ENCODE results near the gene PPP2R5C.

DNA sequence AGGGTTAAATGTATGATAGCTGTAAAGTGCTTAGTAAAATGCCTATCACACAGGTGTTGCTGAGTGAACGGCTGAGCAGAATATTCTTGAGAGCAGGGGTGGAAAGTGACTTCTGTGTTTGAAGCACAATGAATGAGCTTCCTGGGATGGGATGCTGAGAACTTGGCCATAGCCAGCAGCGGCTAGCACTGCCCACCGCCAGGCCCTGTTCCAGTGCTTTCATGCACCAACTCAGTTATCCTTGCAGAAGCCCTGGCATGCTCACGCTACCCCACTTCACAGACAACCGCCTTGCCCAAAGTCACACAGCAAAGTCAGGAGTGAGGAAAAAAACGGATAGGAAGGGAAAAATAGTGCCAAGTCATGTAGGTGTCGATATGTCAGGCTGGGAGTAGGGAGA, 213.7 kb downstream of the PPP2R5C start:
- TF ChIP-seq POLR2AphosphoS5 (IDR thresholded peaks at IDR 0.05; ENCODE audit: insufficient read depth, low read depth, low read length) (no peak), MYC (IDR thresholded peaks at IDR 0.05; ENCODE audit: low read depth, low read length) (no peak), JUN (IDR thresholded peaks at IDR 0.05; ENCODE audit: borderline replicate concordance, insufficient read depth, insufficient read length, low read depth) (no peak), MAX (IDR thresholded peaks at IDR 0.05; ENCODE audit: insufficient read depth, insufficient read length) (no peak), FOS (IDR thresholded peaks at IDR 0.05; ENCODE audit: borderline replicate concordance, insufficient read depth, low read length) (no peak), EZH2 (IDR thresholded peaks at IDR 0.05; ENCODE audit: borderline replicate concordance, low read depth, low read length, severe bottlenecking) (no peak), POLR2A (IDR thresholded peaks at IDR 0.05; ENCODE audit: low read depth, low read length) (no peak)
- TF ChIP-seq, protein P1, sequence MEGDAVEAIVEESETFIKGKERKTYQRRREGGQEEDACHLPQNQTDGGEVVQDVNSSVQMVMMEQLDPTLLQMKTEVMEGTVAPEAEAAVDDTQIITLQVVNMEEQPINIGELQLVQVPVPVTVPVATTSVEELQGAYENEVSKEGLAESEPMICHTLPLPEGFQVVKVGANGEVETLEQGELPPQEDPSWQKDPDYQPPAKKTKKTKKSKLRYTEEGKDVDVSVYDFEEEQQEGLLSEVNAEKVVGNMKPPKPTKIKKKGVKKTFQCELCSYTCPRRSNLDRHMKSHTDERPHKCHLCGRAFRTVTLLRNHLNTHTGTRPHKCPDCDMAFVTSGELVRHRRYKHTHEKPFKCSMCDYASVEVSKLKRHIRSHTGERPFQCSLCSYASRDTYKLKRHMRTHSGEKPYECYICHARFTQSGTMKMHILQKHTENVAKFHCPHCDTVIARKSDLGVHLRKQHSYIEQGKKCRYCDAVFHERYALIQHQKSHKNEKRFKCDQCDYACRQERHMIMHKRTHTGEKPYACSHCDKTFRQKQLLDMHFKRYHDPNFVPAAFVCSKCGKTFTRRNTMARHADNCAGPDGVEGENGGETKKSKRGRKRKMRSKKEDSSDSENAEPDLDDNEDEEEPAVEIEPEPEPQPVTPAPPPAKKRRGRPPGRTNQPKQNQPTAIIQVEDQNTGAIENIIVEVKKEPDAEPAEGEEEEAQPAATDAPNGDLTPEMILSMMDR (IDR thresholded peaks at IDR 0.05; ENCODE audit: extremely low read depth in 1 of 2, insufficient read depth in 1 of 2, low read depth in 1 of 2, low read length in 2 of 2): no peak
